Amygdala (tissue), 56 donors: ENCODE results near the gene C1GALT1.
A peak's percentile ranks its signal among the peaks of the same experiment; 100 is the strongest.

Source experiments
- DNase-seq, 56 donors: peaks; one replicate each; lab custom pipeline; 2025; lab: John Stamatoyannopoulos, UW

The C1GALT1 gene

GRCh38 chr7:7265081-7266075 lies 83.0 kb downstream of the C1GALT1 start:
- no peak for DNase-seq

- no peak for DNase-seq
These were observed 84.0 kb downstream of the C1GALT1 start for GRCh38 chr7:7266257-7266881.

- DNase-seq, result no peak
These were observed 88.9 kb downstream of the C1GALT1 start for GRCh38 chr7:7271094-7271874.

GRCh38 chr7:7272294-7272693 lies 90.0 kb downstream of the C1GALT1 start:
- DNase-seq, result no peak

GRCh38 chr7:7274782-7275181 lies 92.4 kb downstream of the C1GALT1 start:
- no peak for DNase-seq

- peak in 1 of 56 donors; percentile 4 for DNase-seq
These were observed 93.8 kb downstream of the C1GALT1 start for GRCh38 chr7:7276161-7276560.

GRCh38 chr7:7290429-7291122 lies 108.2 kb downstream of the C1GALT1 start:
- DNase-seq, result no peak

GRCh38 chr7:7292085-7292484 lies 109.7 kb downstream of the C1GALT1 start:
- DNase-seq, result no peak

GRCh38 chr7:7292608-7293007 lies 110.3 kb downstream of the C1GALT1 start:
- no peak for DNase-seq

- DNase-seq, result no peak
These were observed 110.7 kb downstream of the C1GALT1 start for GRCh38 chr7:7293092-7293491.

GRCh38 chr7:7294911-7295310 lies 112.6 kb downstream of the C1GALT1 start:
- DNase-seq, result no peak
